ENCODE measurements around the gene SPG21. TPM values are rescaled to one million over a fixed set of nuclear protein-coding genes. Genes with fewer than 3 reads are reported as not detected.

The SPG21 gene
- polyA plus RNA-seq, 1 donor from 2014 or later = 67.7 TPM

DNA sequence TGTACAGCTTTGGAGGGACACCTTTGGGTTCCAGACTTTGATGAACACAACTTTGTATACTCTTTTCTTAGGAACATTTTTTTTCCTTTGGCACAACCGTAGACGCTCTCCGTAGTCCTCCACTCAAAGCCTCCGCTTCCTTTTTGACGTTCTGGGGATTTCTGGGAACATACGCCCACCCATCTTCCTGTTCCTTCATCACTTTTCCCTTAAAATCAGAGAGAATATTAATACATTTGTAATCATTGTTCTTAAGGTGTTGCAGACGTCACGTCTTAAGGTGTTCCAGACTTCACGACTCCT, 405 bp upstream of the SPG21 start:
- H3K9me2 ChIP-seq (ENCODE audit: insufficient read depth, low read length) = no peaks in the 10 kb centered on the region
- H2AFZ ChIP-seq (ENCODE audit: low read depth, low read length) = peak overlapping the region; percentile 36
- no peak for TF ChIP-seq SMC3 (conservative IDR thresholded peaks at IDR 0.05; ENCODE audit: poor library complexity)
- peaks cover 14% of the 10 kb centered on the region for H3K79me2 ChIP-seq (replicated peaks; ENCODE audit: insufficient read depth, low read length)
- no peaks in the 10 kb centered on the region for H3K9me3 ChIP-seq (ENCODE audit: low read length)
- H3K9ac ChIP-seq (ENCODE audit: low read length) = peak overlapping the region; percentile 81
- no peaks in the 10 kb centered on the region for H3K27me3 ChIP-seq (ENCODE audit: insufficient read depth, low read depth, low read length)
- peaks cover 3% of the 10 kb centered on the region for H3K36me3 ChIP-seq (ENCODE audit: insufficient read depth, low read length)
- no peaks in the 10 kb centered on the region for H4K20me1 ChIP-seq (ENCODE audit: insufficient read depth)
- peak overlapping the region; percentile 96 for H3K4me2 ChIP-seq (ENCODE audit: low read length)
- peak overlapping the region; percentile 65 for H3K27ac ChIP-seq (ENCODE audit: low read length)
- peak overlapping the region; percentile 87 for H3K4me3 ChIP-seq (ENCODE audit: low read length)
- H3F3A ChIP-seq (ENCODE audit: insufficient read depth, low read length, poor library complexity, severe bottlenecking) = no peaks in the 10 kb centered on the region

GRCh38 chr15:64987136-64987535, 2.6 kb downstream of the SPG21 start:
- Histone ChIP-seq H3K9me3 (ENCODE audit: low read length) (no peaks in the 10 kb centered on the region), H3K27ac (ENCODE audit: low read length) (no peak overlapping the region), H3F3A (ENCODE audit: insufficient read depth, low read length, poor library complexity, severe bottlenecking) (no peaks in the 10 kb centered on the region), H3K4me3 (ENCODE audit: low read length) (peak overlapping the region; percentile 33), H4K20me1 (ENCODE audit: insufficient read depth) (no peaks in the 10 kb centered on the region), H3K9ac (ENCODE audit: low read length) (no peak overlapping the region), H3K79me2 (replicated peaks; ENCODE audit: insufficient read depth, low read length) (peaks cover 20% of the 10 kb centered on the region), H3K27me3 (ENCODE audit: insufficient read depth, low read depth, low read length) (no peaks in the 10 kb centered on the region), H3K4me2 (ENCODE audit: low read length) (peak overlapping the region; percentile 56), H3K9me2 (ENCODE audit: insufficient read depth, low read length) (no peaks in the 10 kb centered on the region), H3K36me3 (ENCODE audit: insufficient read depth, low read length) (peaks cover 3% of the 10 kb centered on the region), H2AFZ (ENCODE audit: low read depth, low read length) (no peak overlapping the region)
- TF ChIP-seq REST (IDR thresholded peaks at IDR 0.05; ENCODE audit: borderline replicate concordance) = no peak
- TF ChIP-seq TAF1 (IDR thresholded peaks at IDR 0.05; ENCODE audit: low read depth) = no peak
- no peak for TF ChIP-seq POLR2AphosphoS5 (IDR thresholded peaks at IDR 0.05)
- TF ChIP-seq RAD21 (conservative IDR thresholded peaks at IDR 0.05) = no peak
- no peak for TF ChIP-seq EP300 (conservative IDR thresholded peaks at IDR 0.05; ENCODE audit: poor library complexity, severe bottlenecking)
- no peak for TF ChIP-seq EZH2 (IDR thresholded peaks at IDR 0.05; ENCODE audit: borderline replicate concordance, insufficient read depth, low read length, poor library complexity, severe bottlenecking)
- TF ChIP-seq MXI1 (conservative IDR thresholded peaks at IDR 0.05; ENCODE audit: poor library complexity, severe bottlenecking) = no peak
- TF ChIP-seq CTCF (IDR thresholded peaks at IDR 0.05; ENCODE audit: poor library complexity, severe bottlenecking) = no peak
- TF ChIP-seq SMC3 (conservative IDR thresholded peaks at IDR 0.05; ENCODE audit: poor library complexity) = no peak
